HG03045 (cell line): ENCODE measurements around the gene MRPL38.
"Not testable (repeated sequence)": the region's sequence is repeated elsewhere in the genome, so short reads cannot be mapped to it uniquely, and the experiment has no call there.

Source experiments
- ATAC-seq: cut with Tn5 transposase; IDR thresholded peaks from one replicate; pipeline ENCODE4 v1.9.1; 2021; ENCODE audit warnings: mild to moderate bottlenecking, moderate library complexity; ENCODE audit not compliant: unreplicated experiment

The MRPL38 gene

DNA sequence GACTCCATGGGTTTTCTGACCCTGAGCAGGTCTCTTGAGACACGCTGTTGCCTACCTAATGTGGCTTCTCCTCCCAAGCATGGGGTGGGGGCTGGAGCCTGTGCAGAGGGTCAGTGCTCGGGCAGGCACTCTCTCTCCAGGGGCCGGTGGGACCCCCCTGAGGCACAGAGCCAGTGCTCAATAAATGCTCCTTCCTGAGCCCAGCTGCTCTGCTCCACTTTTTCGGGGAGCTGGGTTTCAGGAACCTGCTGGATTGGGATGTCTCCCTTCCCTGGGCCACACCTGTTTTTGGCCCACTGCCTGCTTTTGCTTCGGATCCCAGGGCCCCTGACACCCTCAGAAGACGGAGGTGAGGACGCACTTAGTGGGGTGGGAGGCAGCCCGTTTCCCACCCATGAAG lies 6.6 kb downstream of the MRPL38 start:
- ATAC-seq = no peak

- no peak for ATAC-seq
Measured at GRCh38 chr17:75897160-75898019, 7.3 kb downstream of the MRPL38 start.

- ATAC-seq = peak; percentile 58
Measured at GRCh38 chr17:75896415-75897159, 8.1 kb downstream of the MRPL38 start, which contains the start of gene TRIM65. Gene TRIM65 (minus strand): TSS chr17:75896951. CDS start chr17:75896937, 14 bp downstream.

DNA sequence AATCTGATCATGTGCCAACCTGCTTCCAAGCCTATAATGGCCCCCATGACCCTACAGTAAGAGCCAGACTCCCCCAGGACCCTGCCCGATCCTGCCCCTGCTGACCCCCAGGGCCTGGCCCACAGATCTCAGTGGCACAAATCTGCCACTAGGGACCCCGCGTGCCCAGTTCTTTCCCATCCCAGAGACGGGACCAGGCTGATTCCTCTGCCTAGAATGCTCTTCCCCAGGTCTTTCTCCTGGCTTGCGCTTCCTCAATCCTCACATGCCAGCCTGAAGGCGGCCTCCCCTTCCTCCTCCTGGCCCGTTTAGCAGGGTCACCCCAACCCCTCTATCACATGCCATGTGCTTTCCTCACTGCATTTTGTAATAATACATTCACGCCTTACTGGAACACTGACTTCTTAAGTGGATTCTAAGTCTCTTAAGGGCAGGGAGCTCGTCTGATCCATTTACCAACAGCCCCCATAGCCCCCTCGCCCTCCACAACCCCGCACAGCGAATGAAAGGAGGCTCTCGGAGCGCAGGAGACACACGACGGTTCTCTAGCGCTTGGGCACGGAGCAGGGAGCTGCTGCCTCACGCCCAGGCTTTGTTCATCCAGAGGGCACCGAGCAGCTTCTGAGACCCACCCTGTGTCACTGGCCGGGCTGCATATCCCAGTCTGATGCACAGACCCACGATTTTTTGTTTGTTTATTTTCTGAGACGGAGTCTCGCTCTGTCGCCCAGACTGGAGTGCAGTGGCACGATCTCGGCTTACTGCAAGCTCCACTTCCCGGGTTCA lies 9.1 kb downstream of the MRPL38 start:
- ATAC-seq = no peak

DNA sequence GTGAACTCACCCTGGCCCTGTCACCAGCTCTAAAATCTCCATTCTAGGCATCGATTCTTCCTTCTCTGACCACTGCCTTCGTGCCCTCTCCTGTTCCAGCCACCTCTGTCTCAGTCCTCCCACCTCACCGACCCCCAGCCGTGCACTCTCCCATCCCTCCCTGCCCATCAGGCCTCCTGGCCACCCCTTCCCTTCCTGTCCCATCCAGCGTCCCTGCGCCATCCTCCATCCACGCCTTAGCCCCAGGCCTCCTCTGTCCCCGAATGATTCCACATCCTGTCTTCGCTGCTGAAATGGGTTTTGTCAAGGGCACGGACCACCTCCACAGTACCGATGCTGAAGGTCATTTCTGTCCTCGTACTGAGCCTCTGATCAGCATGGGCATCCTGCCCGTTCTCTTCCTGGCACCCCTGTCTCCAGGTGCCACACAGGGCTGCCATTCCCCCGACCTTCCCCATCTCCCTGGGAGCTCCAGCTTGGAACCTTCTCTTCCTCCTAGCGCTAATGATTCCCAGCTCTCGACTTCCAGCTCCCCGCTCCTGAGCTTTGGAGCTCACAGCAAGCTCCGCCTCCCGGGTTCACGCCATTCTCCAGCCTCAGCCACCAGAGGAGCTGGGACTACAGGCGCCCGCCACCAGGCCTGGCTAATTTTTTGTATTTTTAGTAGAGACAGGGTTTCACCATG lies 10.5 kb downstream of the MRPL38 start:
- no peak for ATAC-seq

DNA sequence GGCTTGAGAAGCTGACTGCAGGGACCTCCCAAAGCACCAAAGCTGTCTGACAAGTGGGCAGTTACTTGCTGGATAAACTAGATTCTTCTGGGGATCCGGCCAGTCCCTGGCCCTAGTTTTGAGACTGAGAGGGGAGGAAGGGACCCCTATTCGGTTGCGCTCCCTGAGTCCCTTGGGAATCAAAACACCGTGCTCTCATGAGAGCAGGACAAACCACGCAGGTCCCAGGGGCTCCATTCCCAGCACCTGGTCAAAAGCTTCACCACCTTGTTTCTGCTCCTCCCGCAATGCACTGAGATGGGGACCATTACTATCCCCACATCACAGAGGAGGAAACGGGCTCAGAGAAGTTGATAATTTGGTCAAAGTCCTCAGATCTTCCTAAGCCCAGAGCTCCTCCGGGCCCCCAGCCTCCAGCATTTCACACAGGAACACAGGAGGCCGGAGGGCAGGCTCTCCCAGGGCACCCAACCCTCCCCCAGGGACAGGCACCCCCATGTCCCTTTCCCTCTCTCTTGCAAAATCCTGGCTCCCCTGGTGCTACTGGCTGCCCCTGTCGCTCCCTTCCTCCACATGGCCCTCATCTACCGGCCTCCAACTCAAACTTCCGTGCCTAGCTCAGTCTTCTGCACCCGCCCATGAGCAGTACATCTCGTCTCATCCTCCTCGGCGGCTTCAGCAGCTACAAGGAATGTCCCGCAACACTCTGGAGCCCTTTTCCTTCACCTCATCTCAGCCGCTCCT lies 11.2 kb downstream of the MRPL38 start:
- no peak for ATAC-seq

DNA sequence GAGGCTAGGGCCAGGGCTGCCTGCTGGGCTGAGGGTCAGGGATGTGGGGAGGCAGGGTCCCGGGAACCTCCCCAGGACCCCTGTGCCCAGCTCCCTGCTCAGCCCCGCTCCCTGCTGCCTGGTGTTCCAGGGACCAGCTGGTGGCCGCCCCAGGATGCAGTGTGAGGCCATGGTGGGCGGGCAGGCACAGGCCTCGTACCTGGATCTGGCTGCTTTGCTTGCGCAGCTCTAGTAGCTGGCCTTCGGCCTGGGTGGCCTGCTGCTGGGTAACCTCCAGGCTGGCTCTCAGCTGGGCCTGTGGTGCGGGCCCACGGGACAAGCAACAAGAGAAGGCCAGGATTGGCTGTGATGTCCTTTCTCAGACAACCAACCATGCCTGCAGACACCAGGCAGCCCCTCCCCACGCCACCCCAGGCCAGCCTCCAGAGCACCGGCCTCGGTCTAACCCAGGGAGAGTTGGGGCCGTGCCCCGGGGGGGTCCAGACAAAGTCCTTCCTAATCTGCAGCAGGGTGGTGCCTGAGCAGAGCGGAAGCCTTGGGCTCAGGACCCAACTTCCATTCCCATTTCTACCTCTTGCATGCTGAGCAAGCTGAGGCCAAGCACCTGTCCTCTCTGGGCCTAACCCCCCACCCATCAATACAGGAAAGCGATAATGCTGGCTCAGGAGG lies 12.0 kb downstream of the MRPL38 start:
- ATAC-seq = no peak

GRCh38 chr17:75891605-75892555 lies 12.8 kb downstream of the MRPL38 start:
- no peak for ATAC-seq

DNA sequence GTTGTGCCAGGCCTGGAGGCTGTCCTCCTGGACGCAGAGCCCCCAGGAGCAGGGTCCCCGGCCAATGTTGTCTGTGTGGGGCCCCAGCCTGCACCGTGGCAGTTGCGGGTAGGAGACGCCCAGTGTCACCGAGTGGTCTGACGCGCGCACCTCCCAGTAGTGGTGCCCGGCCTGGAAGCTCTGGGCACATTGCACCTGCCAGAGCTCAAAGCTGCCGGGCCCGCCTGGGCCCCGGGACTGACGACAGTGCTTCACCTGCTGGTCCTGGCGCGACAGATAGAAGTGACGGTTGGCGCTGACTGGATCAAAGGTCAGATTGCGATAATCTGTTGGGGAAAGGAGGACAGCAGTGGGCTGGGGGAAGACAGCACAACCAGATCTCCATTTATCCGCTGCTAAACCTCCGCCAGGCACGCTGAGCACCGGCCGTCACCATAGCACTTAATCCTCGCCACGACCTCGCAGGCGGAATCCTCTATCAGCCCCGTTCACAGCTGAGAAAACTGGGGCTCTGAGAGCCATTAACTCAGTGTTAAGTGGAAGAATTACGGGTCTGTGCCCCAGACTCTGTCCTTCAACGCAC lies 13.6 kb downstream of the MRPL38 start:
- ATAC-seq = no peak

DNA sequence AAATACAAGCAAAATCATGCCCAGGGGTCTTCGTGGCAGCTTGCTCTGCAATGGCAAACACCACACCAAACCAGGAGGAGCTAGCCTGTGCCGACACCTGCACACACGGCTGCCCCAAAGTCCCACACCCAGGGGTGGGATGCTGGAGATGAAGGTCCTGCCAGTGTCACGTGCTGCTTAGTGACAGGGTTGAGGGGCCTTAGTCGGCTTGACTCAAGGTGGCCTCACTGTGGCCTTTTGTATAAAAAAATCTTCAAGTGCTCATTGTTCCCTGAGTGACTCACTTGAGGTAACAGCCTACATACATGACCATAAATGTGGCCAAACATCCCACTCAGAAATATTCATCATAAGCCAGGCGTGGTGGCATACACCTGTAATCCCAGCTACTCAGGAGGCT lies 15.2 kb downstream of the MRPL38 start:
- no peak for ATAC-seq

GRCh38 chr17:75888484-75888883 lies 16.2 kb downstream of the MRPL38 start:
- no peak for ATAC-seq

DNA sequence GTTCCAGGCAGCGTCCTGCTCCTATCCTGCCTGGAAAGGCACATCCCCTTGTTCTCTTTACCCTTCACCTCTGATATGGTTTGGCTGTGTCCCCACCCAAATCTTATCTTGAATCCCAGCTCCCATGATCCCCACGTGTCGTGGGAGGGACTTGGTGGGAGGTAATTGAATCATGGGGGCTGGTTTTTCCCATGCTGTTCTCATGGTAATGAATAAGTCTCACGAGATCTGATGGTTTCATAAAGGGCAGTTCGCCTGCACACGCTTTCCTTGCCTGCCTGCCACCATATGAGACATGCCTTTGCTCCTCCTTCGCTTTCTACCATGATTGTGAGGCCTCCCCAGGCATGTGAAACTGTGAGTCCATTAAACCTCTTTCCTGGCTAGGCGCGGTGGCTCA lies 18.8 kb downstream of the MRPL38 start:
- not testable (repeated sequence) for ATAC-seq

DNA sequence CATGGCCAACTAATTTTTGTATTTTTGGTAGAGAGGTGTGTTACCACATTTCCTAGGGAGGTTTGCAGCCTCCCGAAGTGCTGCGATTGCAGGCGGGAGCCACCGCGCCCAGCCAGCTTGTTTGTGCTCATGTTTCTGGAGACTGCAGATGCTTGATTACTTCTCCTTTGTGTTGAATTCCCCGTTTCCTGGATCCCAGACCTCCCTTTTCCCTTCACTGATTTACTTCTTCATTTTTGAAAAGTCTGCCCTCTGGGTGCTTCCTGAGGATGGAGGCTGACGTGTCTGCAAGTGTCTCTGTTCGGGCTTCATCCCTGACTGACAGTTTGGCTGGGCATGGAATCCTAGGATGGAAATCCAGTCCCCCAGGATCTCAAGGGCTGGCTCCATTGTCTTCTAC lies 19.3 kb downstream of the MRPL38 start:
- ATAC-seq = no peak

- ATAC-seq = no peak
Measured at GRCh38 chr17:75881678-75882454, 22.8 kb downstream of the MRPL38 start.

- no peak for ATAC-seq
Measured at GRCh38 chr17:75880266-75880665, 24.4 kb downstream of the MRPL38 start.

DNA sequence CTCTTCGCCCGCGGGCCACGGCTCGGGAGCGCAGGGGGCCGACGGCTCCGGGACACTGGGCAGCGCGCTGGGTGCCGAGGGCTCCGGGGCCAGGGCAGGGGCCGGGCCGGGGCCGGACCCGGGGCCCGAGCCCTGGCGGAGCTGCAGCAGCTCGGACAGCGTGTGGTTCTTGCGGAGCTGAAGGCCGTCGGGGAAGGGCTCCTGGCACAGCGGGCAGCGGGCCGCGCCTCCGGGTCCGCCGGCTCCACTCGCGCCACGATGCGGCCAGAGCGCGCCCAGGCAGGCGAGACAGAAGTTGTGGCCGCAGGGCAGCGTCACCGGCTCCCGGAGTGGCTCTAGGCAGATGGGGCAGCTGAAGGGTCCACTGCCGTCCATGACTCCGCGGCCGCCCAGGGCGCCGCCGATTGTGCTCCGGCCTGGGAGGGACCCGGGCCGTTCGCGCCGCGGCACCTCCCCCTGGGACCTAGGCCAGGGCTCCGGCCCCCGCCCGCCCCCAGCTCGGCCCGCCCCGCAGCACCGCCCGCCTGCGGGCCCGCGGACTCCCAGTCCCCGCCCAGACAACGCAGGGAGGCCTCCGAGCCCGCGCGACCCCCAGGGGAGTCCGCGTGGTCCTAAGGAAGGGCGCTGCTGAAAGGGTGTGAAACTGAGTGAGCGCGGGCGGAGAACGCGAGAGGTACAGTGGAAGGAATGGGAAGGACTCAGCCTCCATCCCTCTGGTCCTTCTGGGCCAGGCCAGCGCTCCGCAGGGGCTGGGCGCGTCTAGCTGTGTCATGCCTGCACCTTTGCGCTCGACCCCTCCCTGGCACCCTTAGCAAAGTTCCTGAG lies 26.3 kb downstream of the MRPL38 start, which contains the start of gene TRIM47:
Gene TRIM47, minus strand, starts transcription at position 408 of the 825 bp plus-strand sequence. Its CDS starts 33 bp downstream, at position 375.
- peak; percentile 9 for ATAC-seq
